ENCODE measurements around the gene C6orf132.

Gene C6orf132

GRCh38 chr6:42135161-42135560 lies 7.3 kb downstream of the C6orf132 start:
- CTCF ChIA-PET = no interaction called here
- POLR2A ChIA-PET = interaction anchor here (0.8 kb wide), 1 partner anchor 29 kb away, joined by 4 read pairs; no protein-coding TSS in a partner anchor
- no peak for DNase-seq (ENCODE audit: extremely low spot score)
- no peak for TF ChIP-seq NFRKB (IDR thresholded peaks at IDR 0.05)
- no peak for TF ChIP-seq SUZ12 (IDR thresholded peaks at IDR 0.05)
- TF ChIP-seq TARDBP (IDR thresholded peaks at IDR 0.05) = no peak
- TF ChIP-seq SP1 (IDR thresholded peaks at IDR 0.05) = no peak
- no peak for TF ChIP-seq BHLHE40 (IDR thresholded peaks at IDR 0.05; ENCODE audit: borderline replicate concordance)
- no peak for TF ChIP-seq FOXA1 (IDR thresholded peaks at IDR 0.05)
- no peak for TF ChIP-seq ARNT (IDR thresholded peaks at IDR 0.05)

- POLR2A ChIA-PET = no interaction called here
- TF ChIP-seq HDGF (IDR thresholded peaks at IDR 0.05; ENCODE audit: borderline replicate concordance) (no peak), LEF1 (IDR thresholded peaks at IDR 0.05; ENCODE audit: borderline replicate concordance) (no peak), SP1 (IDR thresholded peaks at IDR 0.05) (no peak), CTBP1 (IDR thresholded peaks at IDR 0.05; ENCODE audit: borderline replicate concordance) (no peak), ARNT (IDR thresholded peaks at IDR 0.05) (no peak), ZNF384 (IDR thresholded peaks at IDR 0.05) (no peak), SUZ12 (IDR thresholded peaks at IDR 0.05) (no peak), NFRKB (IDR thresholded peaks at IDR 0.05) (no peak), L3MBTL2 (conservative IDR thresholded peaks at IDR 0.05) (no peak), TARDBP (IDR thresholded peaks at IDR 0.05) (no peak), ELF4 (IDR thresholded peaks at IDR 0.05) (no peak), BHLHE40 (IDR thresholded peaks at IDR 0.05; ENCODE audit: borderline replicate concordance) (no peak), FOXA1 (IDR thresholded peaks at IDR 0.05) (no peak), PKNOX1 (IDR thresholded peaks at IDR 0.05) (no peak), FOXM1 (IDR thresholded peaks at IDR 0.05; ENCODE audit: borderline replicate concordance) (no peak), FOXK2 (IDR thresholded peaks at IDR 0.05) (no peak)
- CTCF ChIA-PET = interaction anchor here (0.5 to 0.7 kb wide), 2 partner anchors 21 to 80 kb away, joined by 3 to 5 read pairs; no protein-coding TSS in a partner anchor
Measured at GRCh38 chr6:42133926-42134325, 8.5 kb downstream of the C6orf132 start.

GRCh38 chr6:42131531-42131930 lies 10.9 kb downstream of the C6orf132 start:
- no peak for DNase-seq (ENCODE audit: extremely low spot score)
- CTCF ChIA-PET = no interaction called here
- POLR2A ChIA-PET = no interaction called here
- TF ChIP-seq CTBP1 (IDR thresholded peaks at IDR 0.05; ENCODE audit: borderline replicate concordance) = no peak
- no peak for TF ChIP-seq L3MBTL2 (conservative IDR thresholded peaks at IDR 0.05)
- TF ChIP-seq BHLHE40 (IDR thresholded peaks at IDR 0.05; ENCODE audit: borderline replicate concordance) = no peak

More at GRCh38 chr6:42133926-42134325, 8.5 kb downstream of the C6orf132 start:
- no peak for DNase-seq (ENCODE audit: extremely low spot score)

DNA sequence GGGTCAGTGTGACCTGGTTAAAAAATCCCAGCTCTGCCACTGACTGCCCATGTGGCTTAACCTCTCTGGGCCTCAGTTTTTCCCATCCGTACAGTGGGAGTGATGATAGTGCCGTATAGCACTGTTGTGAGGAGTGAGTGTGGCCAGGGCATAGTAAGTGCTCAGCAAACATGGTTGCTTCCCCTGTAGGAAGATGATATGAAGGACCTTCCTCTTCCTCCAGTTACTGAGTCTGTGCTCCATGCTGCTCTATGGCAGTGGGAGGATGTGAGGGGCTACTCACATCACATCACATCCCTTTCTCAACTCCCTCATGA lies 13.1 kb downstream of the C6orf132 start:
- no peak for TF ChIP-seq ARNT (IDR thresholded peaks at IDR 0.05)
- no peak for TF ChIP-seq TARDBP (IDR thresholded peaks at IDR 0.05)
- no peak for TF ChIP-seq BHLHE40 (IDR thresholded peaks at IDR 0.05; ENCODE audit: borderline replicate concordance)
- TF ChIP-seq FOXK2 (IDR thresholded peaks at IDR 0.05) = no peak
- no peak for TF ChIP-seq FOXA1 (IDR thresholded peaks at IDR 0.05)
- no peak for TF ChIP-seq LEF1 (IDR thresholded peaks at IDR 0.05; ENCODE audit: borderline replicate concordance)
- TF ChIP-seq PKNOX1 (IDR thresholded peaks at IDR 0.05) = no peak
- no peak for TF ChIP-seq L3MBTL2 (conservative IDR thresholded peaks at IDR 0.05)
- TF ChIP-seq HDGF (IDR thresholded peaks at IDR 0.05; ENCODE audit: borderline replicate concordance) = no peak
- no peak for TF ChIP-seq ELF4 (IDR thresholded peaks at IDR 0.05)
- TF ChIP-seq SUZ12 (IDR thresholded peaks at IDR 0.05) = no peak
- TF ChIP-seq CTBP1 (IDR thresholded peaks at IDR 0.05; ENCODE audit: borderline replicate concordance) = no peak
- POLR2A ChIA-PET = interaction anchor here (1.2 kb wide), 1 partner anchor 98 kb away, joined by 3 read pairs; no protein-coding TSS in a partner anchor
- no peak for DNase-seq (ENCODE audit: extremely low spot score)
- CTCF ChIA-PET = interaction anchor here (1.3 kb wide), 1 partner anchor 45 kb away, joined by 3 read pairs; no protein-coding TSS in a partner anchor

DNA sequence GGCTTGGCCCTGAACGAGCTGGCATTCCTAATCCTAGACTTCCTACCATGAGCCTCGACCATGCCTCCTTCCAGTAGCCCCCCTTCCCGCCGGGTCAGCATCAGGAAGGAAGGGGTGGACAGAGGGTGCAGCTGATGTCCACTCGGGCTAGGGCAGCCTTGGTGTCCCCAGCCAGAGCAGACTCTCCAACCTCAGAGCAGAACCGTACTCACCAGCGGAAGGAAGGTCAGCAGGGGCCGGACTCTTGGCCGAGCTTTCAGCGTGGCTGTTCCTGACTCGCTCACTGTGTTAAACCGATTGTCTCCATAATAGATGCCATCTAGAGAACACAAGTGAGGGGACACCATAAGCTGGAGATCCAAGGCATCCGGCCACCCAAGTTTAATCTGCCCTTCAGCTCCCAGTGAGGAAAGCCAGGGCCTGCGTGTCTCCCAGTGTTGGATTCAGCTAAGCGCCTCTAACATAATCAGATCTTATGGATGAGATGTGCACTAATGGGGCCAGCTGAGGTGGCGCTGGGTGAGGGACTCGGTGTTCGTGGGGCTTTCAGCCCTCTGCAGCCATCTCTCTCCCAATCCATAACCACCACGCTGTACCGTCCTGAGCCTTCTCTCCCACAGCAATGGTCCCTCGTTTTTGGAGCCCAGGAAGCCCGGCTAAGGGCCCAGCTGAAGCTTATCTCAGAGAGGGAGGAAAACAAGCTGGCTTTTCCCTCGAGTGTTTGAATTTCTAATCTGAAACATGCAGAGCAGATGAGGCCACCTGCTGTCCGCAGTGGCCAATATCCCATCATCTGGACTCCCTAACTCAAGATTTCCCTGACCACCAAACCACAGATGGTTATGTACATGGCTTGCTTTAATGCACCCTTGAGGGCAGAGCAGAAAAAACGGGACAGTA lies 13.7 kb downstream of the C6orf132 start:
- no peak for DNase-seq (ENCODE audit: extremely low spot score)
- ChIA-PET POLR2A (interaction anchor here (1.4 kb wide), 1 partner anchor 8 kb away, joined by 8 read pairs; no protein-coding TSS in a partner anchor), CTCF (interaction anchor here (1.3 kb wide), 1 partner anchor 44 kb away, joined by 3 read pairs; no protein-coding TSS in a partner anchor)
- TF ChIP-seq FOXA1 (IDR thresholded peaks at IDR 0.05) (no peak), NFRKB (IDR thresholded peaks at IDR 0.05) (no peak), LEF1 (IDR thresholded peaks at IDR 0.05; ENCODE audit: borderline replicate concordance) (no peak), ZNF384 (IDR thresholded peaks at IDR 0.05) (no peak), CTBP1 (IDR thresholded peaks at IDR 0.05; ENCODE audit: borderline replicate concordance) (no peak), SP1 (IDR thresholded peaks at IDR 0.05) (no peak), FOXM1 (IDR thresholded peaks at IDR 0.05; ENCODE audit: borderline replicate concordance) (no peak), SUZ12 (IDR thresholded peaks at IDR 0.05) (no peak), BHLHE40 (IDR thresholded peaks at IDR 0.05; ENCODE audit: borderline replicate concordance) (no peak), HDGF (IDR thresholded peaks at IDR 0.05; ENCODE audit: borderline replicate concordance) (no peak), TARDBP (IDR thresholded peaks at IDR 0.05) (no peak), FOXK2 (IDR thresholded peaks at IDR 0.05) (no peak)

DNA sequence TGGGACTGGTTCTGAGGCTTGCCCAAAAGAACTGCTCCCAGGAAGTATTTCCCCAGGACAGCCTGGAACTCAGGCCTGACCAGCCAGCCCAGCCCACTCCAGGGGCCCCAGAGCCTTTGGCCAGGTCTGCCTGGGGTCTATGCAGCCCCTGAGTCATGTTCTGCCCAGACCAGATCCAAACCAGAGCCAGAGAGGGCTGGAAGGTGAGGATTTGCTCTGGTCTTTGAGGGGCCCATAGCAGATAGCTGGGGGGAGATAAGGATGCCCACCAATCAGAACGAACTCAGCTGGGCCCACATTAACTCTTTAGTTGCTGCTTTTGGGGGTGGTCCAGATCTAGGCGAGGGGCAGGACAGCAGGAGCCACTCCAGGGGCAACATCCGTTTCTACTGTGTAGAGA lies 16.8 kb downstream of the C6orf132 start:
- ChIA-PET POLR2A (no interaction called here), CTCF (no interaction called here)
- no peak for DNase-seq (ENCODE audit: extremely low spot score)
- TF ChIP-seq CTBP1 (IDR thresholded peaks at IDR 0.05; ENCODE audit: borderline replicate concordance) (no peak), SP1 (IDR thresholded peaks at IDR 0.05) (no peak), ARNT (IDR thresholded peaks at IDR 0.05) (no peak), TARDBP (IDR thresholded peaks at IDR 0.05) (no peak), BHLHE40 (IDR thresholded peaks at IDR 0.05; ENCODE audit: borderline replicate concordance) (no peak), NFRKB (IDR thresholded peaks at IDR 0.05) (no peak), L3MBTL2 (conservative IDR thresholded peaks at IDR 0.05) (no peak), PKNOX1 (IDR thresholded peaks at IDR 0.05) (no peak), FOXM1 (IDR thresholded peaks at IDR 0.05; ENCODE audit: borderline replicate concordance) (no peak), LEF1 (IDR thresholded peaks at IDR 0.05; ENCODE audit: borderline replicate concordance) (no peak), FOXK2 (IDR thresholded peaks at IDR 0.05) (no peak), HDGF (IDR thresholded peaks at IDR 0.05; ENCODE audit: borderline replicate concordance) (no peak)

All from HEK293T (cell line).